ENCODE data around the gene KCNJ4. TPM values are rescaled to one million over a fixed set of nuclear protein-coding genes. Genes with fewer than 3 reads are reported as not detected.

Gene KCNJ4
- polyA plus RNA-seq, 1 donor (not counting 4 experiments of a cell fraction or from before 2014, with no cell fraction given) = not detected

- no peaks in the 10 kb centered on the region for H3K9me3 ChIP-seq (ENCODE audit: control insufficient read depth, low read depth, low read length)
- no peak for TF ChIP-seq EZH2 (IDR thresholded peaks at IDR 0.05; ENCODE audit: low read length)
- no peak for TF ChIP-seq CTCF (optimal IDR thresholded peaks at IDR 0.05 in 1 of 3, IDR thresholded peaks at IDR 0.05 in 1 of 3, conservative IDR thresholded peaks at IDR 0.05 in 1 of 3; ENCODE audit: extremely low read depth in 1 of 3, insufficient read depth in 2 of 3, low read length in 3 of 3)
- no peak overlapping the region for H2AFZ ChIP-seq (ENCODE audit: control insufficient read depth, low read length)
- no peaks in the 10 kb centered on the region for H4K20me1 ChIP-seq (ENCODE audit: control insufficient read depth, extremely low read depth, insufficient read depth, low read length)
- H3K9ac ChIP-seq (ENCODE audit: control insufficient read depth, extremely low read depth, insufficient read depth, low read length) = no peak overlapping the region
- FAIRE-seq = no peak
- H3K4me1 ChIP-seq (ENCODE audit: control insufficient read depth, extremely low read depth, insufficient read depth, low read length) = peaks cover 10% of the 10 kb centered on the region
- H3K9me1 ChIP-seq (ENCODE audit: control insufficient read depth, extremely low read depth, insufficient read depth, low read length) = no peaks in the 10 kb centered on the region
- H3K27ac ChIP-seq (ENCODE audit: control insufficient read depth, insufficient read depth, low read length) = no peak overlapping the region
- H3K36me3 ChIP-seq (ENCODE audit: control insufficient read depth in 2 of 2, extremely low read depth in 1 of 2, insufficient read depth in 2 of 2, low read length in 2 of 2) = no peaks in the 10 kb centered on the region
- H3K79me2 ChIP-seq (ENCODE audit: control insufficient read depth, insufficient read depth, low read length) = no peaks in the 10 kb centered on the region
- no peak overlapping the region for H3K4me2 ChIP-seq (ENCODE audit: control insufficient read depth, extremely low read depth, insufficient read depth, low read depth, low read length)
- no peaks in the 10 kb centered on the region for H3K27me3 ChIP-seq (ENCODE audit: control insufficient read depth, extremely low read depth, insufficient read depth, low read length)
- H3K4me3 ChIP-seq (ENCODE audit: control insufficient read depth in 2 of 3, extremely low read depth in 1 of 3, insufficient read depth in 2 of 3, low read depth in 1 of 3, low read length in 3 of 3) = no peak overlapping the region
- dilution Hi-C loops (cut with MboI; ENCODE audit: extremely low pct_ligation_motif_present, low sequenced_read_pairs) = no loop called here
- no peak for DNase-seq (ENCODE audit: low read depth, low spot score)
Measured at GRCh38 chr22:38419858-38420160, 35.2 kb downstream of the KCNJ4 start.

GRCh38 chr22:38419121-38419857 lies 35.7 kb downstream of the KCNJ4 start:
- no peaks in the 10 kb centered on the region for H3K79me2 ChIP-seq (ENCODE audit: control insufficient read depth, insufficient read depth, low read length)
- H3K36me3 ChIP-seq (ENCODE audit: control insufficient read depth in 2 of 2, extremely low read depth in 1 of 2, insufficient read depth in 2 of 2, low read length in 2 of 2) = no peaks in the 10 kb centered on the region
- H3K27ac ChIP-seq (ENCODE audit: control insufficient read depth, insufficient read depth, low read length) = no peak overlapping the region
- no peak overlapping the region for H3K9ac ChIP-seq (ENCODE audit: control insufficient read depth, extremely low read depth, insufficient read depth, low read length)
- no peak overlapping the region for H2AFZ ChIP-seq (ENCODE audit: control insufficient read depth, low read length)
- TF ChIP-seq EZH2 (IDR thresholded peaks at IDR 0.05; ENCODE audit: low read length) = no peak
- no peak for TF ChIP-seq CTCF (optimal IDR thresholded peaks at IDR 0.05 in 1 of 3, IDR thresholded peaks at IDR 0.05 in 1 of 3, conservative IDR thresholded peaks at IDR 0.05 in 1 of 3; ENCODE audit: extremely low read depth in 1 of 3, insufficient read depth in 2 of 3, low read length in 3 of 3)
- H3K27me3 ChIP-seq (ENCODE audit: control insufficient read depth, extremely low read depth, insufficient read depth, low read length) = no peaks in the 10 kb centered on the region
- dilution Hi-C loops (cut with MboI; ENCODE audit: extremely low pct_ligation_motif_present, low sequenced_read_pairs) = no loop called here
- peaks cover 10% of the 10 kb centered on the region for H3K4me1 ChIP-seq (ENCODE audit: control insufficient read depth, extremely low read depth, insufficient read depth, low read length)
- no peaks in the 10 kb centered on the region for H3K9me1 ChIP-seq (ENCODE audit: control insufficient read depth, extremely low read depth, insufficient read depth, low read length)
- FAIRE-seq (no peak), DNase-seq (ENCODE audit: low read depth, low spot score) (no peak)
- no peak overlapping the region for H3K4me2 ChIP-seq (ENCODE audit: control insufficient read depth, extremely low read depth, insufficient read depth, low read depth, low read length)
- no peaks in the 10 kb centered on the region for H4K20me1 ChIP-seq (ENCODE audit: control insufficient read depth, extremely low read depth, insufficient read depth, low read length)
- H3K4me3 ChIP-seq (ENCODE audit: control insufficient read depth in 2 of 3, extremely low read depth in 1 of 3, insufficient read depth in 2 of 3, low read depth in 1 of 3, low read length in 3 of 3) = no peak overlapping the region
- no peaks in the 10 kb centered on the region for H3K9me3 ChIP-seq (ENCODE audit: control insufficient read depth, low read depth, low read length)
